Parathyroid adenoma (tissue), 2 donors: ENCODE results near the gene KLF7.

Experiments
- H2AFZ ChIP-seq: fragments of 300-600 bp; sonication (generic); one replicate; pipeline ENCODE4 v1.7.0; 2017; ENCODE audit warnings: antibody characterized with exemption, mild to moderate bottlenecking
- H3K27ac ChIP-seq: fragments of 300-600 bp; sonication (generic); one replicate; pipeline ENCODE4 v1.7.0; 2017
- H3K27me3 ChIP-seq: fragments of 300-600 bp; sonication (generic); one replicate; pipeline ENCODE4 v1.7.0; 2017; ENCODE audit warnings: low read length; ENCODE audit not compliant: control insufficient read depth, insufficient read depth
- H3K36me3 ChIP-seq: fragments of 300-600 bp; sonication (generic); one replicate; pipeline ENCODE4 v1.7.0; 2017; ENCODE audit warnings: low read length; ENCODE audit not compliant: control insufficient read depth, insufficient read depth
- H3K4me1 ChIP-seq: fragments of 300-600 bp; sonication (generic); one replicate; pipeline ENCODE4 v1.7.0; 2017; ENCODE audit warnings: control low read depth
- H3K4me2 ChIP-seq: fragments of 300-600 bp; sonication (generic); one replicate; pipeline ENCODE4 v1.7.0; 2017; ENCODE audit warnings: low read length
- H3K4me3 ChIP-seq: fragments of 300-600 bp; sonication (generic); one replicate; pipeline ENCODE4 v1.7.0; 2017; ENCODE audit warnings: low read depth, low read length
- H3K79me2 ChIP-seq: fragments of 300-600 bp; sonication (generic); one replicate; pipeline ENCODE4 v1.7.0; 2017; ENCODE audit warnings: control low read depth
- H3K9ac ChIP-seq: fragments of 300-600 bp; sonication (generic); one replicate; pipeline ENCODE4 v1.7.0; 2017; ENCODE audit warnings: mild to moderate bottlenecking
- H3K9me3 ChIP-seq: fragments of 300-600 bp; sonication (generic); one replicate; pipeline ENCODE4 v1.7.0; 2017; ENCODE audit warnings: low read length; ENCODE audit not compliant: control insufficient read depth
- CTCF ChIP-seq: fragments of 300-600 bp; sonication (generic); IDR thresholded peaks from one replicate; pipeline ENCODE4 v1.7.0; 2017; ENCODE audit warnings: antibody characterized with exemption, mild to moderate bottlenecking
- donor health status: primary hyperparathyroidism.

The KLF7 gene

GRCh38 chr2:207205173-207205957, 39.6 kb upstream of the KLF7 start:
- Histone ChIP-seq H3K4me2 (no peak overlapping the region), H3K27ac (no peak overlapping the region)

GRCh38 chr2:207203056-207203455, 37.3 kb upstream of the KLF7 start:
- no peak overlapping the region for H3K9ac ChIP-seq
- no peaks in the 10 kb centered on the region for H3K4me1 ChIP-seq
- no peak overlapping the region for H3K4me2 ChIP-seq
- no peaks in the 10 kb centered on the region for H3K79me2 ChIP-seq
- no peaks in the 10 kb centered on the region for H3K27me3 ChIP-seq
- H2AFZ ChIP-seq = no peak overlapping the region
- no peak overlapping the region for H3K4me3 ChIP-seq
- no peak overlapping the region for H3K27ac ChIP-seq
- H3K9me3 ChIP-seq = no peaks in the 10 kb centered on the region
- TF ChIP-seq CTCF = no peak
- H3K36me3 ChIP-seq = no peaks in the 10 kb centered on the region

More at GRCh38 chr2:207205173-207205957, 39.6 kb upstream of the KLF7 start:
- no peaks in the 10 kb centered on the region for H3K4me1 ChIP-seq
- no peaks in the 10 kb centered on the region for H3K36me3 ChIP-seq
- no peaks in the 10 kb centered on the region for H3K79me2 ChIP-seq
- no peaks in the 10 kb centered on the region for H3K9me3 ChIP-seq
- no peak for TF ChIP-seq CTCF
- H3K9ac ChIP-seq = no peak overlapping the region
- no peaks in the 10 kb centered on the region for H3K27me3 ChIP-seq
- no peak overlapping the region for H2AFZ ChIP-seq
- no peak overlapping the region for H3K4me3 ChIP-seq

GRCh38 chr2:207202645-207203044, 36.9 kb upstream of the KLF7 start:
- H3K9ac ChIP-seq = no peak overlapping the region
- no peaks in the 10 kb centered on the region for H3K79me2 ChIP-seq
- no peaks in the 10 kb centered on the region for H3K27me3 ChIP-seq

GRCh38 chr2:207201416-207201815, 35.7 kb upstream of the KLF7 start:
- H3K9me3 ChIP-seq = no peaks in the 10 kb centered on the region
- no peak overlapping the region for H3K4me2 ChIP-seq
- no peaks in the 10 kb centered on the region for H3K27me3 ChIP-seq
- no peaks in the 10 kb centered on the region for H3K36me3 ChIP-seq
- H3K9ac ChIP-seq = no peak overlapping the region
- TF ChIP-seq CTCF = no peak
- H3K27ac ChIP-seq = no peak overlapping the region
- no peak overlapping the region for H2AFZ ChIP-seq
- H3K4me1 ChIP-seq = no peaks in the 10 kb centered on the region
- no peaks in the 10 kb centered on the region for H3K79me2 ChIP-seq
- H3K4me3 ChIP-seq = no peak overlapping the region

More at GRCh38 chr2:207202645-207203044, 36.9 kb upstream of the KLF7 start:
- TF ChIP-seq CTCF = no peak
- Histone ChIP-seq H2AFZ (no peak overlapping the region), H3K4me1 (no peaks in the 10 kb centered on the region), H3K9me3 (no peaks in the 10 kb centered on the region), H3K4me3 (no peak overlapping the region), H3K36me3 (no peaks in the 10 kb centered on the region), H3K27ac (no peak overlapping the region), H3K4me2 (no peak overlapping the region)

- no peak for TF ChIP-seq CTCF
- Histone ChIP-seq H2AFZ (no peak overlapping the region), H3K9ac (no peak overlapping the region), H3K4me1 (no peaks in the 10 kb centered on the region), H3K4me2 (no peak overlapping the region), H3K27ac (no peak overlapping the region), H3K4me3 (no peak overlapping the region), H3K79me2 (no peaks in the 10 kb centered on the region), H3K27me3 (no peaks in the 10 kb centered on the region), H3K36me3 (no peaks in the 10 kb centered on the region), H3K9me3 (no peaks in the 10 kb centered on the region)
These were observed 34.4 kb upstream of the KLF7 start for GRCh38 chr2:207200136-207200535.
